ENCODE data around the gene SFXN1.

DNA sequence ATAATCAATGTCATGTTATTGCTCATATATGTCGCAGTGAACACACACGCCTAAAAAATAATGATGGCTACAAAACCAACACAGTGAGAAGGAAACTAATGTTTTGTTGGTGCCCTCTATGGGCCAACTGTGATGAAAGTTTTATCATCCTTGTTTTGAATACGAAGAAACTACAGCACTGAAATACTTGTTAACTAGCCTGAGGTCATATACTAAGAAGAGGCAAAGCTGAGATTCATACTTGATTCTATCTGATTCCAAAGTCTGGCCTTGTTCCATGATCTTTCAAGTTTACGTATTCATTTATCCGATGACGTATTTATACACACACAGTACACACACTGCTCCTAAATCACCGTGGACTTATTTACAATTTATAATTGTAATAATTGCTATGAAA, 18.2 kb upstream of the SFXN1 start:
- TF ChIP-seq POLR2A (IDR thresholded peaks at IDR 0.05; ENCODE audit: low read depth, low read length), result no peak
- TF ChIP-seq EZH2 (IDR thresholded peaks at IDR 0.05; ENCODE audit: borderline replicate concordance, low read depth, low read length, severe bottlenecking), result no peak
- TF ChIP-seq, protein P1, sequence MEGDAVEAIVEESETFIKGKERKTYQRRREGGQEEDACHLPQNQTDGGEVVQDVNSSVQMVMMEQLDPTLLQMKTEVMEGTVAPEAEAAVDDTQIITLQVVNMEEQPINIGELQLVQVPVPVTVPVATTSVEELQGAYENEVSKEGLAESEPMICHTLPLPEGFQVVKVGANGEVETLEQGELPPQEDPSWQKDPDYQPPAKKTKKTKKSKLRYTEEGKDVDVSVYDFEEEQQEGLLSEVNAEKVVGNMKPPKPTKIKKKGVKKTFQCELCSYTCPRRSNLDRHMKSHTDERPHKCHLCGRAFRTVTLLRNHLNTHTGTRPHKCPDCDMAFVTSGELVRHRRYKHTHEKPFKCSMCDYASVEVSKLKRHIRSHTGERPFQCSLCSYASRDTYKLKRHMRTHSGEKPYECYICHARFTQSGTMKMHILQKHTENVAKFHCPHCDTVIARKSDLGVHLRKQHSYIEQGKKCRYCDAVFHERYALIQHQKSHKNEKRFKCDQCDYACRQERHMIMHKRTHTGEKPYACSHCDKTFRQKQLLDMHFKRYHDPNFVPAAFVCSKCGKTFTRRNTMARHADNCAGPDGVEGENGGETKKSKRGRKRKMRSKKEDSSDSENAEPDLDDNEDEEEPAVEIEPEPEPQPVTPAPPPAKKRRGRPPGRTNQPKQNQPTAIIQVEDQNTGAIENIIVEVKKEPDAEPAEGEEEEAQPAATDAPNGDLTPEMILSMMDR (IDR thresholded peaks at IDR 0.05; ENCODE audit: extremely low read depth in 1 of 2, insufficient read depth in 1 of 2, low read depth in 1 of 2, low read length in 2 of 2), result peak in 1 of 2 donors; percentile 19
- no peak for TF ChIP-seq POLR2AphosphoS5 (IDR thresholded peaks at IDR 0.05; ENCODE audit: insufficient read depth, low read depth, low read length)
- no peak for TF ChIP-seq JUN (IDR thresholded peaks at IDR 0.05; ENCODE audit: borderline replicate concordance, insufficient read depth, insufficient read length, low read depth)
- TF ChIP-seq MYC (IDR thresholded peaks at IDR 0.05; ENCODE audit: low read depth, low read length), result no peak
- TF ChIP-seq, protein P2, sequence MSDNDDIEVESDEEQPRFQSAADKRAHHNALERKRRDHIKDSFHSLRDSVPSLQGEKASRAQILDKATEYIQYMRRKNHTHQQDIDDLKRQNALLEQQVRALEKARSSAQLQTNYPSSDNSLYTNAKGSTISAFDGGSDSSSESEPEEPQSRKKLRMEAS (IDR thresholded peaks at IDR 0.05; ENCODE audit: insufficient read depth, insufficient read length), result no peak
